Activated CD4-positive, alpha-beta T cell treated with anti-CD3 and anti-CD28 coated beads for 1 hour (primary cell): ENCODE measurements around the gene GBA2.

Experiments used
- DNase-seq: peaks from one replicate; pipeline ENCODE4 v3.0.0-alpha.2; 2020

Gene GBA2

DNA sequence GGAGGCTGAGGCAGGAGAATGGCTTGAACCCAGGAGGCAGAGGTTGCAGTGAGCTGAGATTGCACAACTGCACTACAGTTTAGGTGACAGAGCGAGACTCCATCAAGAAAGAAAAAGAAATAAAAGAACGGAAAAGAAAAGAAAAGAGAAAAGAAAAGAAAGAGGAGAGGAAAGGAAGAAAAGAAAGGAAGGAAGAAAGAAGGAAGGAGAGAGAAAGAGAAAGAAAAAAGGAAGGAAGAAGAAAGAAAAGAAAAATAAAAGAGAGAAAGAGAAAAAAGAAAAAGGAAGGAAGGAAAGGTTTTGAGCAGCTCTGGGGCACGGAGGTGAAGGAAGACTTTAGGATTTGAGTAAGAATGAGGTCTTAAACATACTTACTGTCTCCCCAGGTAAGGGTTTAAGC is 35.5 kb downstream of the GBA2 start:
- DNase-seq, result no peak

DNA sequence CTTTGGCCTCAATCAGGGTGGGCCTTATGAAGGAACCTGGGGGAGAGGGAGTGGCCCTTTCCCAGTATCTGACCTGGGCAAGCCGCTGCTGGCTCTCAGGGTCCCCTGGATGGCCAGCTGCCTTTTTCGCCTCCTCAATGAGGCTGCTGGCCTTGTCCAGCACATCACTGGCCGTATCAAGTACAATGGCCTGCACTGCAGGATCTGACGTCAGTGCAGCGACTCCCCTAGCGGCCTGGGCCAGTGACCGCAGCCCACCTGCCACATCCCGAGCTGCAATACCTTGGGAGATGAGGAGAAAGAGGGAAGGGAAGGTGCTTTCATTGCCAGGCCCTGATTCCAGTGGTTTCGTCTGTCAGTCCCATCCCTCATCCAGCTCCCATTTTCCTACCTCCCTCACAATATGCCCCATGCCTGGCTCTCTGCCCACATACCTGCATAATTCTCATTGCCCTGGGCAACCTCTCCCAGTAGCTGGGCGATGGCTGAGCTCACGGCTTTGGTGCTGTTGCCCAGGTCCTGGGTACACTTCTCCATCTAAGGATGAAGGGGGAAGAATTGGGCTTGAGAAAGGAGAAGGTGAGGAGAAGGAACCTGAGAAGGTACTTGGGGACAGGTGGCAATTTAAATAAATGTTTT is 36.1 kb downstream of the GBA2 start:
- DNase-seq, result no peak

DNA sequence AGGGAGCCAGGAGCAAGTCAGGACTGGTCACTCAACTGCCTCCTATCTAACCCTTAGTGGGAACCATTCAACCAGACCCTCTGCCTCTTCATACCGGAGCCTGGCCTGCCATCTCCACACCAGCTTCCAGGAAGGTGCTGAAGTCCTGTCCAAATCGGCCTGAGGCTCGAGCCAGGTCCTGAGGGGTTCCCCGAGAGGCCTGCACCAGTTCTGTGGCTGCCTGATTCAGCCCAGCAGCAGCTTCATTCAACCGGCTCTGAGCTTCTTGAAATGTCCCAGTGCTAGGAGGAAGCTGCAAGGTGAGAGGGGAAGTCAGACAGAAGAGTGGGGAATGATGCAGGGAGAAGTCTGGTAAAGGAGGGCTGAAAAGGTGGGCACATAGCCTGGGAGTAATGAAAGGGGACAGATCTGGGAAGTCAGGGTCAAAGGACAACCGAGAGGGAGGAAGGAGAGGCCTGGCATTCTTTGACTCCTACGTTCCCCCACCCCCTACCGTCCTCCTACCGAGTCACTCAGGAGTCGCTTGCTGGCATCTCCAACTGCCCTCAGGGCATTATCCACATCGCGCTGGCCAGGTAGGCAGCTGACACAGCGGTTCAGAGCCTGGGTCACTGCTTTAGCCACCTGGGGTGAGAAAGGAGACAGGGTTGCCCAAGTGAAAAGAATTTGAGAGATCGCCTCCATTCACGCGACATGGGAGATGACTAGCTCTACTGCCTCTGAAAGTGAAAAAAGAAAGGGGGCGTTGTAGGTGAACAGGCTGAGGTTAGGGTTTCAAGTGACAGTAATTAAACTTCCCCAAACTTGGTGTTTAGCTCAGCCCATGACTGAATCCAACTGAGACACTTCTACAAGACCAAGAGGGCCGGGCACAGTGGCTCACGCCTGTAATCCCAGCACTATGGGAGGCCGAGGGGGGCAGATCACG is 37.3 kb downstream of the GBA2 start:
- DNase-seq, result no peak

DNA sequence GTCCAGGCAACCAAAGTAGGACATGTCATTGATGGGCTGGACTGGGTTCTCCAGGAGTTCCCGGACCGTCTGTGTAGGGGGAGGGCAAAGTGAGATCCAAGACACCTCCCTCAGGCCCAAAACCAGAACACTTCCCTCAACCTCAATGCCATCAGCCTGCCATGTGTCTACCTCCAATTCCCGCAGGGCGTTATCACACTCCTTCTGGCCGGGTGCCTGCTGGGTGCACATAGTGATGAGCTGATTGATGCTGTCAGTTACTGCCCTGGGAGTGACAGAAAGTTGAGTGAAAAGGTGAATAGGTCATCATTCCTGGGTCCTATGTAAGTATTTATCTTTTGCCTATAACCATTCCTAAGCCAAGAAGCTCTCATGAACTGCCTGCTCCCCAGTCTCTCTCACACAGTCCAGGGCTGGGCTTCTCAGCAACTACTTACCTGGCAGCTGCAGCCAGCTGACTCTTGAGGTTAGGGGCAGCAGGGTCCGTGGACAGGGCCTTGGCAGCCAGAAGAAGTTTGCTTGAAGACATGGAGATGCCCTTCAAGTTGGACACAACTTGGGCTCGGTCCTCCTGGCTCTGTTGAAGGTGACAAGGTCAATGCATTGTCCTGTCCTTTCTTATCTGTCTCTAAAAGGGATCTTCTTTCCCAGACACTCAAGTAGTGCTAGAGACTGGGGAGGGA is 38.1 kb downstream of the GBA2 start:
- no peak for DNase-seq

DNA sequence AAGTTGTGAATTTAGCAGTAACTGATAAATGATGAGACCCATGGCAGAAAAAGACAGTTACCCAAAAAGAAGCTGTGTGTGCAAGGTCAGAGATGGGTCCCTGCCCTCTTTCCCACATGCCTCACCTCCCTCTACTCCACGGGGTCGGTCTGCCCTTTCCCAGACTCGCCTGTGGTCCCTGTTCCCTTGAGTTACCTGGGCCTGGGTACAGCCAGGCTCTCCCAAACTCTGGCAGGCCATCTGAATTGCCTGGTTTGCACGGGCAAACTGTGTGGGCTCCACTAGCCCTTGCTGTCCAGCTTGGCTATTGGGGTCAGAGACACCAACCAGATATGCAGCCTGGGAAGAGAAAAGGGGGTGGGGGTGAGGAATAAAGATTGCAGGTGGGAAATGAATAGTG is 40.9 kb downstream of the GBA2 start:
- DNase-seq, result no peak

DNA sequence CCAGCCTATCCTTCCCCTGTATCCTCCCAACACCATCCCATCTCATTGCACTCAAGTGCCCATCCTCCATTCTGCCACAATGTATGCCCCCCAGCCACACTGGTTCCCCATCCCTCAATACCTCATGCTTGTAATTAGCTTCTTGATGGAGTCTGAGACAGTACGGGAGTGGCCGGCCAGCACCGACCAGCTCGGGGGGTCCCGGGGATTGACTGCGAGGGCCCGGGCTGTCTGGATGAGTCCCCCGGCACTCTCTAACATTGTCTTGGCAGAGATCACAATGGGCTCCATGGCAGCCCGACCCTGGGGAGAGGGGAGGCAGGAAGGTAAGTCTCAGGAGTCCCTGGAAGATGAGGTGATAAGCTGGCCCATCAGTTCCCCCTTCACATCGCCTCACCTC is 42.1 kb downstream of the GBA2 start:
- no peak for DNase-seq

DNA sequence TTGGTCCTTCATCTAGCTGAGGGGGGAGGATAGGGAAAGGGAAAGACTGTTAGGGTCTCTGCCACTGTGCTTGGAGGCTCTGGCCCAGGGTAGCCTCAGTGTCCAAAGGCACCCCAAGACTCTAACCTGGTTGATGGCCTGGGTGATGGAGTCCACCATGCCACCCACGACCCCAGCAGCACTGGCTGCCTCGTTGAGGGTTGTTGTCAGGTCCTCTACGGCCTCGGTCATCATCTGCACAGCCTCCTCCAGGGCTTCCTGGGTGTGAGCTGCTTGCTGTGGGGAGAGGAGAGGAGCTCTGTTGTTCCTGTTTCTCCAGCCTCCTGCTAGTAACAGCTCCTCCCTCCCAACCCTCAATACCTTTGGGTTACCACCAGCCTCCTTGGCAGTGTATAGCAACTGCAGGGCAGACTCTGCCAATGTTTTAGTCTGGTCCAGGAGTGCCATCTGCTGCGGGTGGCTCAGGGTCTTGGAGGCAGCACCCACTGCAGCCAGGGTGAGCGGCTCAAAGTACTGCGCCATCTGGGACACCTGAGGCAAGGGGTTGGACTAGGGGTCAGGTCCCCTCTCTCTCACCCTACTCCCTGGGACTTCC is 43.1 kb downstream of the GBA2 start:
- DNase-seq, result no peak

DNA sequence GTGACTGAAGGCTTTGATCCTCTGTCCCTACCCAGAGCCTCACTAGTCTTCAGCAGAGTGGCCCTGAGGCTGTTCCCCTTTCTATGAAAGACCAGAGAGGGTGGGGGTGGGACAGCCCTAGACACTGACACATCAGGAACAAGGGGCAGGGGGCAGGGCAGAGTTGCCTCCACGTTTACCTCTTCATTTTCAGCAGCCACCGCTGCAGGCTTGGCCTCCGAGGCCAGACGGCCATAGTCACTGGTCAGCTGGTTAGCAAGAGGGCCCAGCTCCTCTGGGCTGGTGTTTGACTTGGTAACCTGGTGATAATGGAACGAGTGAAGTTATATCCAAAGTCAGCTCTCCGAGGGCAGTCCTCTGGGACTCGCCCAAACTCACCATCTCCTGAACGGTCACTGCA is 43.7 kb downstream of the GBA2 start:
- no peak for DNase-seq

DNA sequence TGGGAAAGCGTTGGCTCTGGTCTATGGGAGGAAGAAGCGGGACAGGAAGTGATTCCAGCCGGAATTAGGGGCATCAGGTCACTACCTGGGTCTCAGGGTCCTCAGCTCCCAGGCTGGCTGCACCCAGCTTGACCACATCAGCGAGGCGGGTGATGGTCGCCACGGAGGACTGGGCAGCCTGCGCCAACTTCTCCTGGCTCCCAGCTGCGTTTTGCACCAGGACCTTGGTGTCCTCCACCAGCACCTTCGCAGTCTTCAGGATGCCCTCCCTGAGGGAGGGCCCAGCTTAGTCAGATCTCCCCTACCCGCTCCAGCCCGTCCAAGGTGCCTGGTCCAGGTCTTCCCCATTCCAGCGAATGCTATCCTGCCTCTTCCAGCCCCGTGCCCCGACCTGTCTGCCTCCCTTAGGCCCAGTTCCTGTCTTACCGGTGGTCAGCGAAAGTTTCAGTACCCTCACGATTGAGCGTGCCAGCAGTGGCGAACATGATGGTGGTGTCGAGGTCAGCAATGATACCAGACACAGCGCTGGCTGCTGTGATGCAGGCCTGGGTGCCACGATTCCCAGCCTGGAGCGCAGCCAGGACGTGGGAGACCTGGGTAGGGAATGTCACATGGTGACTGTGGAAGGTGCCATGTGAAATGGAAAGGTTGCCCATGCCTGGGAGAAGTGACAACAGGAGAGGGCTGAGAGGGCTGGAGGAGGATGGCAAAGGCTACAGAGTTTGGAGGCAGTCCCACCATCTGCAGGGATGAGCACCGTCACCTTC is 44.9 kb downstream of the GBA2 start:
- DNase-seq, result no peak

DNA sequence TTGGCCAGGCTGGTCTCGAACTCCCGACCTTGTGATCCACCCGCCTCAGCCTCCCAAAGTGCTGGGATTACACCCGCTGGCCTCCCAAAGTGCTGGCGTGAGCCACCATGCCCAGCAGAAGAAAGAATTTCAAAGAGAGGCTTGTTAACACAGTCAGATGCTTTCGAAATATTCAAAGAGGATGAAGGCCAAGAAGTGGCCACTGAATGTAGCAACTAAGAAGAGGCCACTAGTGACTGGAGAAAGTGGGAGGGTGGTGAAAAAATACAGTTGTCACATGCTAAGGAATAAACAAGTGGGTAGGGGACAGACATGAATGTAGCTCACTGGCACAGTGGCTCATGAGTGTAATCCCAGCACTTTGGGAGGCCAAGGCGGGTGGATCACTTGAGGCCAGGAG is 46.3 kb downstream of the GBA2 start:
- no peak for DNase-seq

DNA sequence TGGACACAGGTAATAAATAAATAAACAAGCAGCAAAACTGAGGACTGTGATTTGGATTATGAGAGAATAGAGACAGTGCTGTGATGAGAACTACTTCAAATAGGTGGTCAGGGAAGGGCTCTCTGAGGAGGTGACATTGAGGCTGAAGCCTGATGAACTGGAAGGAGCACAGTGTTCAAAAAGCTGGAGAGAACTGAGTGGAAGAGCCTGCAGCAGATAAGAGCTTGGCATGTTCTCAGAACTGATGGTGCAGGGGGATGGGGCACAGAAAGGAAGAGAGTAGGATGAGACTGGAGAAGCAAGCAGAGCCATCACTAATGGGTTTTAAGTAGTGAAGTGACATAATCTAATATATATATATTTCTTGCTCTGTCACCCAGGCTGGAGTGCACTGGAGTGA is 48.1 kb downstream of the GBA2 start:
- no peak for DNase-seq

DNA sequence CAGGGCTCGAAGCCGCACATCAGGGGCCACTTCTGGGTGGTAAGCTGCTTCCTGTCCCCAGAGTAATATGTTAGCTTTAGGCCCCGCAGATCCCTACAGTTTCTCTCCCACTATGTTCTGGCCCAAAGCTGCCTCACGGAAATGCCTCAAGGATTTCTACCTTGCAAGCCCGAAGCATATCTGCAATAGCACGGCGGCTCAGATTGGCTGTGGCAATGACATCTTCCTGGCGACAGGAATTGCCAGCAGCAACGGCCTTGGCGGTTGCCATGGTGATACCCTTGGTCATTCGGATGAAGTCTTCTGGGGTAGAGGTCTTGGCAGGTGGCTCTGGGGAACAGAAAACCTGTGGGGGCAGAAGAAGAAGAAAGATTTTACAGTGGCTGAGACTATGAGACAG is 49.0 kb downstream of the GBA2 start:
- no peak for DNase-seq

DNA sequence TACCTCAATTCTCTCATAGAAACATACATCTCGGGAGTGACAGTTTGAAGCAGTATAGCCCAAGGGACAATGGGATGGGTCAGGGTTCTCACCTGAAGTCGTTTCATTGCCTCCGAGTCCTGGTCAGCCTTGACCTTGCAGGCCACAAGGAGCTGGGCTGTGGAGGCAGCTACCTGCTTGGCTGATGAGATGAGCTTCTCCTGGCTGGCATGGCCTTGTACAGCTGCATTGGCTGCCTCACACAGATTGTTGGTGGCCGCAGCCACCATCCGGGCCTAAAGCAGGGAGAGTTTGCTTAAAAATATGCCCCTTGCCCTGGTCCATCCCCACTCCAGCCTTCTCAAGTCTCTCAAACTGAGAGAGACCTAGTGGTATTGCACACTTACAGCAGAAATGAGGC is 50.8 kb downstream of the GBA2 start:
- no peak for DNase-seq

DNA sequence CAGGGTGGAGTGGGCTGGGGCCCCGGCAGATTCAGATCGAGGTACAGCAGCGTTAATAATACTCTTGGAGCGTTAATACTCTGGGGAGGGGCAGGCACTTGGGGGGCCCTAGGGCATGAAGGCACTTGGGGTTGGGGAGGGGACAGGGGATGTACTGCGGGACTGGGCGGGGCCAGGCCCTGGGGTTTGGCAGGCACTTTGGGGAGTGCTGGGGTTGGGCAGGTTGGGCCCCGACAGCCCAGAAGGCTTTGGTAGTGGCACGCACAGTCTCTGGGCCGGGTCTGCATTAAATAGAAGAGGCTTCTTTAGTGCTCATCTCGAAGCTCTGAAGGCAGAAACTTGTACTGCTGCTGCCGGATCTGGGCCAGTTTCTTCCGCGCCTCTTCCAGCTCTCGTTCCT is 51.5 kb downstream of the GBA2 start:
- DNase-seq, result no peak

DNA sequence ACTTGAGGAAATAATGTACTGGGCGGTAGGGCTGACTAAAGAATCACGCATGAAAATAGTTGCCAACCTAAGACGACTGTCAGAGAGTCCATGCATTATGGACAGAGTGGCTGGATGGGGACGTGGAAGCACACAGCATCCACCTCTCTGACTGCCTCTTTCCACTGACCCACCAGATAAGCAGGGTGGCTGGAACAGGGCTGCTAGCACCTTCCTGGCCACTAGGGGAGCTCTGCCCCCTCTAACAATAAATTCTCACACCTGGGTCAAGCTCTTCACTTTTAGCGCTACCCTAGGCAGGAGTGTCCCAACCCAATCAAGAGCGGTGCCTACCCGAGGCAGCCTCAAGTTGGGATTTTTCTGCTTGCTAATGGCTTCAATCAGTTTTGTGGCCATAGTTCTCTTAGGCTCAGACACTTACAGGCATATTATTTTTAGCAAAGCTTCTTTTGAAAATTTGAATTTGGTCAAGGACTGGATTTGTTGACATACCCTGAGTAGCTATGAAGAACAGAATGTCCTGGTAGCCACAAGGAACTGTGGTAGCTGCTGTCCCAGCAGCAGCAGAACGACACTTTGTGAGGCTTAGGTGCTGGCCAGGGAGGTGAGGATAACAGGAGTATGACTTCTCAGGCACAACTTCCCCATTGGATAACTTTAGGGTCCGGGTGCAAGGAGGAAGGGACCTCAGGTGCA is 52.4 kb downstream of the GBA2 start:
- DNase-seq, result peak; percentile 34

DNA sequence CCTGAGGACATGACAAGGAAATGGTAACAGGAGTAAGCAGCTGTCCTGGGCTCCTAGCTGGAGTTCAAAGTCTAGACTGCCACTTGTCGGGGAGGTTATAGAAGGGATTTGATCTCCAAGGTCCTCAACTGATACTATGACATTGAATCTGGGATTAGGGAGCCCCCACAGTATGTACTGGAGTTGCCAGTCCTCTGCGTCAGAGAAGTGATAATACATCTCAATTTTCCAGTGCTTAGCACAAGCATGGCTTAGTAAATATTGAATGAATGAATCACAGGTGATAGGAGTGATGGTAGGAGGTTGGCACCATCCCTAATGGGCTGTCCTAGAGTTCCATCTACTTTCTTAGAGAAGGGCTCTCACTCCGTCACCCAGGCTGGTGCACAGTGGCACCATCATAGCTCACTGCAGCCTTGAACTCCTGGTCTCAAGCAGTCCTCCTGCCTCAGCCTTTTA is 53.1 kb downstream of the GBA2 start:
- no peak for DNase-seq

DNA sequence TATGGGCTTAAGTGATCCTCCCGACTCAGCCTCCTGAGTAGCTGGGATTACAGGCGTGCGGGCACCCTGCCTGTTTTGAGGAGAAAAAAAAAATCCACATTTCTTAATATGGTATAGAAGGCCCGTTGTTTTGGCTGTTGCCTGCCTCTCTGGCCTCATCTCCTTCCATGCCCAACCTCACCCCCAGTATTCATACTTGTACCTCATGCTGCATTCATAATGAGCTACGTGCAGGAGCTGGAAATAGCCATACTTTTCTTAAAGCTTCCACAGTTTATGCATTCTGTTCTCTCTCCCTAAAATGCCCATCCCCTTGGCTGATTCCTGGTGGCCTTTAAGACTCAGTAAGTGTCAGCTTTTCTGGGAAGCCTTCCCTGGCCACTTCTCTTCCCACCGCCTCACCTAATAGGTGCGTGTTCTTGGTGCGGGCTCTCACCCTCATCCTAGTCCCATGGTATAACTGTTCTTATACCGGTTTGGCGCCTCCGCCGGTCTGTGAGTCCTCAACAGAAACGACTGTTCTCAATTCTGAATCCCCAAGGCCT is 57.2 kb downstream of the GBA2 start:
- no peak for DNase-seq

DNA sequence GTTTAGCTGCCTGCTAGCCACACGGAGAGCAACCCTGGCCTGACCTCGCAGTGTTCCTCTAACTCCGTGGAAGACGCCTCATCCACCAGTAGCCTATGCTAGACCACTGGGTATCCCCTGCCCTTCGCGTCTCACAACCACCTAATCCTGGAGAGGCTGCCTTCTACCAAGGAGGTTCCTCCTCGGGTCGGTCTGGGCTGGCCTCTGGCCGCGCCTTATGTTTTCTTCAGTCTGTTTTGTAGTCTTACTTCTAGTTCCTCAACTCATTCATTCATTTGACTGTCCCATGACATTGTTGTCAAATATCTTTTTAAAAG is 57.7 kb downstream of the GBA2 start:
- no peak for DNase-seq

DNA sequence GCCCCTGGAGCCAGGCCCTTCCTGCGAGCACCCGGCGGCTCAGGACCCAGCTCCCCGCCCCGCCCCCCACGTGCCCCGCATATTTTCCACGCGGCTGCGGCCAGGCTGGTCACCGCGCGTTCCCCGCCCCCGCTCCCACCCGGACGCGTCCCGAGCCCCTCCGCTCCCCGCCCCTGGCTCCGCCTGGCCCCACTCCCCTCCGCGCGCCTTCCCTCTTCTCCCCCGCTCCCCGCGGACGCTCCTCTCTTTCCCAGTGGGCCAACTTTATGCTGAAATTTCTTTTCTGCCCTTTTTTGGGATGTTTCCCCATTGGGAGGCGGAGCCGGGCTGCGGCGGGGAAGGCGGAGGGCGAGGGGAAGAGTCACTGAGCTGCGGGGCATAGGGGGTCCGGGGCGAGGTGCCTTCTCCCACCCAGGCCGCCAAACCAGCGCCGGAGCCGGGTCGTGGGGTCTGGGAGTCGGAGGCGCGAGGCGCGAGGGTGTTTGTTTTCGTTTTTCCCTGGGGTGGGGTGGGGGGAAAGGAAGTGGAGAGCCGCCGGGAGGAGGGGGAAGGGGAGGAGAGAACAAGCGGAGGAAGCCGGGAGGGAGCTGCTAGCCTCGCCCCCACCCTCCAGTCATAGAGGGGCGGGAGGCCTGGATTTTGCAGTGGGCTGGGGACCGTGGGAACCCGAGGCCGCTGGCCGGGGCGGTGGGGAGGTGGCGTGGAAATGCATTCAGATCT is 58.3 kb downstream of the GBA2 start:
- no peak for DNase-seq

DNA sequence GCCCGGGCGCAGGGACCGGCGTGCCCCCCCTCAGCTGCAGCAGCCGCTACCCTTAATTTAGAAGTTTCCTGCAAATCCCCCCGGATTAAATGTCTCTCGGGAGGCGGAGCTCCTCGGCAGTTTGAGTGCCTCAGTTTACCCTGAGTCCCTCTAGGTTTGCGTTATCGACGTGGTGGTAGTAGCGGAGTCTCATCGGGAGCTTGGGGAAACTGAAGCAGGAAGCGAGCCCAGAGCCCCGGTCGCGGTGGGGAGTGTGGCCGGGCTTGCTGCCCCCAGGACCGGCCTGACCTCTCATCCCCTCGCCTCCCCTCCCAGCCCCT is 58.8 kb downstream of the GBA2 start:
- no peak for DNase-seq

DNA sequence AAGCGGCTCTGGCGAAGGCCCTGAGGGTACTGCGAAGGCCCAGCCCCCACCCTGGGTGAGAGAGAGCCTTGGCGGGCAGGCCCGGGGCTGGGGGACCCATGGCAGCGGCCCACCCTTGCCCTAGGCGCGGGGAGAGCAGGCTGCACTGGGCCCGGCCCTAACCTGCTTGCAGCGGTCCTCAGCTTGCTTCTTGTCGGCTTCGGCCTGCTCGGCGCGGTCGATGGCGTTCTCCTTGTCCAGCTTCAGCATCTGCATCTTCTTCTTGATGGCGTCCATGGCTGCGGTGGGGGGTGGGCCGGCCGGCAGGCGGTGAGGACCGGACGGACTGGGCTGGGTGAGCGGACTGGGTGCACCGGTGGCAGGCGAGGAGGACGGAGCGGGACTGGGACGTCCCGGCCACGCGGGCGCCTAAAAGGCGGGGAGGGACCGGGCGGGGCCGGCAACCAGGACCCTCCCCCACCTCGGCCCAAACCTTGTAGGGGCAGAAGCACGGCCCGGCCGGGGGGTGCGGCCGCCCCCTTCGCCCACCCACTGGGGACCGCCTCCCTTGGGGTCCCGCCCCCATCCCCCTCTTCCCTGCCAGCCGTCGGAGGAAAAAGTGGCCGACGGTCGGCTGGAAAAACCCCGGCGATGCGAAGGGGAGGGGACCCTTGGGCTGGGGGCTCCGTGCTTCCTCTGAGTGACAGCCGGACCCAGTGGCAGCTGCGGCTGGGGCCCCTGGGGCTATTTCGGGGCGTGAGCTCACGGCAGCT is 59.3 kb downstream of the GBA2 start, which contains the start of gene TPM2:
TPM2 (minus strand) TSS at position 384 of the 752 bp plus-strand sequence; CDS start at position 276, 108 bp downstream.
- DNase-seq, result no peak
